Parathyroid adenoma (tissue), 2 donors: ENCODE measurements around the gene RNF222.

Experiments
- H2AFZ ChIP-seq: fragments of 300-600 bp; sonication (generic); one replicate; pipeline ENCODE4 v1.7.0; 2017; ENCODE audit warnings: antibody characterized with exemption, mild to moderate bottlenecking
- H3K27ac ChIP-seq: fragments of 300-600 bp; sonication (generic); one replicate; pipeline ENCODE4 v1.7.0; 2017
- H3K27me3 ChIP-seq: fragments of 300-600 bp; sonication (generic); one replicate; pipeline ENCODE4 v1.7.0; 2017; ENCODE audit warnings: low read length; ENCODE audit not compliant: control insufficient read depth, insufficient read depth
- H3K36me3 ChIP-seq: fragments of 300-600 bp; sonication (generic); one replicate; pipeline ENCODE4 v1.7.0; 2017; ENCODE audit warnings: low read length; ENCODE audit not compliant: control insufficient read depth, insufficient read depth
- H3K4me1 ChIP-seq: fragments of 300-600 bp; sonication (generic); one replicate; pipeline ENCODE4 v1.7.0; 2017; ENCODE audit warnings: control low read depth
- H3K4me2 ChIP-seq: fragments of 300-600 bp; sonication (generic); one replicate; pipeline ENCODE4 v1.7.0; 2017; ENCODE audit warnings: low read length
- H3K4me3 ChIP-seq: fragments of 300-600 bp; sonication (generic); one replicate; pipeline ENCODE4 v1.7.0; 2017; ENCODE audit warnings: low read depth, low read length
- H3K79me2 ChIP-seq: fragments of 300-600 bp; sonication (generic); one replicate; pipeline ENCODE4 v1.7.0; 2017; ENCODE audit warnings: control low read depth
- H3K9ac ChIP-seq: fragments of 300-600 bp; sonication (generic); one replicate; pipeline ENCODE4 v1.7.0; 2017; ENCODE audit warnings: mild to moderate bottlenecking
- H3K9me3 ChIP-seq: fragments of 300-600 bp; sonication (generic); one replicate; pipeline ENCODE4 v1.7.0; 2017; ENCODE audit warnings: low read length; ENCODE audit not compliant: control insufficient read depth
- TF ChIP-seq, protein P1 (sequence below): fragments of 300-600 bp; sonication (generic); IDR thresholded peaks from one replicate; pipeline ENCODE4 v1.7.0; 2017; ENCODE audit warnings: antibody characterized with exemption, mild to moderate bottlenecking
- donor health status: primary hyperparathyroidism.

RNF222 gene

DNA sequence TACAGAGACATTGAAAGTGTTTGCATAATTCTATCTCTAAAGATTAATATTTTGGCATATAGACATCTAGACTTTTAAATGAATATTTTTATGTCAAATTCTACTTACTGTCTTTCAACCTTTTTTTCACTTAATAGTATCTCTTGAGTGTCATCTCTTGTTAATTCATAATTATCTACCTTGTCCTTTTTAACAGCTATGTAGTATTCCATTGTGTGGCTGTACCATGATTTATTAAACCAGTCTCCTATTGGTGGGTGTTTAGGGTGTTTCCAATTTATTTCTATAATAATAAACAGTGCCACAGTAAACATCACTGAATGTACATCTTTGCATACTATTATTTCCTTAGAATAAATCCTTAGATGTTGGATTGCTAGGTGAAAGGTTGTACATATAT, 16.3 kb upstream of the RNF222 start:
- no peaks in the 10 kb centered on the region for H3K36me3 ChIP-seq
- H3K27me3 ChIP-seq: no peaks in the 10 kb centered on the region
- no peaks in the 10 kb centered on the region for H3K79me2 ChIP-seq
- no peaks in the 10 kb centered on the region for H3K9me3 ChIP-seq
- no peak overlapping the region for H2AFZ ChIP-seq
- no peak overlapping the region for H3K9ac ChIP-seq
- TF ChIP-seq, protein P1, sequence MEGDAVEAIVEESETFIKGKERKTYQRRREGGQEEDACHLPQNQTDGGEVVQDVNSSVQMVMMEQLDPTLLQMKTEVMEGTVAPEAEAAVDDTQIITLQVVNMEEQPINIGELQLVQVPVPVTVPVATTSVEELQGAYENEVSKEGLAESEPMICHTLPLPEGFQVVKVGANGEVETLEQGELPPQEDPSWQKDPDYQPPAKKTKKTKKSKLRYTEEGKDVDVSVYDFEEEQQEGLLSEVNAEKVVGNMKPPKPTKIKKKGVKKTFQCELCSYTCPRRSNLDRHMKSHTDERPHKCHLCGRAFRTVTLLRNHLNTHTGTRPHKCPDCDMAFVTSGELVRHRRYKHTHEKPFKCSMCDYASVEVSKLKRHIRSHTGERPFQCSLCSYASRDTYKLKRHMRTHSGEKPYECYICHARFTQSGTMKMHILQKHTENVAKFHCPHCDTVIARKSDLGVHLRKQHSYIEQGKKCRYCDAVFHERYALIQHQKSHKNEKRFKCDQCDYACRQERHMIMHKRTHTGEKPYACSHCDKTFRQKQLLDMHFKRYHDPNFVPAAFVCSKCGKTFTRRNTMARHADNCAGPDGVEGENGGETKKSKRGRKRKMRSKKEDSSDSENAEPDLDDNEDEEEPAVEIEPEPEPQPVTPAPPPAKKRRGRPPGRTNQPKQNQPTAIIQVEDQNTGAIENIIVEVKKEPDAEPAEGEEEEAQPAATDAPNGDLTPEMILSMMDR: no peak
- no peak overlapping the region for H3K4me2 ChIP-seq
- H3K4me3 ChIP-seq: no peak overlapping the region
- H3K27ac ChIP-seq: no peak overlapping the region
- no peaks in the 10 kb centered on the region for H3K4me1 ChIP-seq

DNA sequence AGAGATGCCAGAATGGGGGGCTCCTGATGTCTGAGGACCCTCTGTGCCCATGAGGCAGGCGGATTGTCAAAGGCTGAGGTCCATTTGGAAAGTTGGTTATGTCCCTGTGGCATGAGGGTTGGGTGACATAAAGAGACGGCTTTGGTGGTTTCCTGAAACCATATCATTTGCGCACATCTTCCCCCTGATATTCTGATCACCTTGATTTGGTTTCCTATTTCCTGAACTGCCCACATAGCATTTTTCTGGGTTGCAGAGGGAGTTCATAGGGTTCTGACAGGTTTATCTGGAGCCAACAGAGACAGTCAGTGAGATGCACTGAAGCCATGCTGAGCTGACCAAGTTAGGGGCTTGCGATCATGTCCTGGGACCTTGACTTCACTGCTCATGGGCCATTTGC, 15.7 kb upstream of the RNF222 start:
- H3K4me3 ChIP-seq: no peak overlapping the region
- no peak overlapping the region for H3K9ac ChIP-seq
- no peak overlapping the region for H2AFZ ChIP-seq
- H3K27ac ChIP-seq: no peak overlapping the region
- no peaks in the 10 kb centered on the region for H3K27me3 ChIP-seq
- no peaks in the 10 kb centered on the region for H3K79me2 ChIP-seq
- no peaks in the 10 kb centered on the region for H3K36me3 ChIP-seq
- TF ChIP-seq, protein P1: no peak
- H3K9me3 ChIP-seq: no peaks in the 10 kb centered on the region
- H3K4me2 ChIP-seq: no peak overlapping the region
- no peaks in the 10 kb centered on the region for H3K4me1 ChIP-seq

DNA sequence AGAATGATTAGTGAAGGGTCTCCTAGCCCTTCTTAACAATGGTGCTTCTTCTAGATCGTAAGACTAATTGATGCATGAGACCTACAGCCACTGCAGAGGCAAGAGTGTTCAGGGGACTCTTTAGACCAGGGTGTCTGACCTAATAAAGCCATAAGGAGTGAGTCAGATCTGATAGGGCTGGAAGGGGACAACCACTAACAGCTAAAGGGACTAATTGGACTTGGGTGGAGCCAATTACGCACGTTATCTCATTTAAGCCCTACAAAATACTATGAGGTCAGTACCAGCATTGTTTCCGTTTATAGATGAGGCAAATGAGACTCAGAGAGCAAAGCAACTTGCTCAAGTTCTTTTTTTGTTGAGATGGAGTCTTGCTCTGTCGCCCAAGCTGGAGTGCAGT, 14.5 kb upstream of the RNF222 start:
- TF ChIP-seq, protein P1: no peak
- no peaks in the 10 kb centered on the region for H3K27me3 ChIP-seq
- H3K9ac ChIP-seq: no peak overlapping the region
- no peaks in the 10 kb centered on the region for H3K79me2 ChIP-seq
- no peak overlapping the region for H3K4me2 ChIP-seq
- H3K4me1 ChIP-seq: no peaks in the 10 kb centered on the region
- no peak overlapping the region for H3K27ac ChIP-seq
- H3K4me3 ChIP-seq: no peak overlapping the region
- H3K36me3 ChIP-seq: no peaks in the 10 kb centered on the region
- no peak overlapping the region for H2AFZ ChIP-seq
- H3K9me3 ChIP-seq: no peaks in the 10 kb centered on the region

DNA sequence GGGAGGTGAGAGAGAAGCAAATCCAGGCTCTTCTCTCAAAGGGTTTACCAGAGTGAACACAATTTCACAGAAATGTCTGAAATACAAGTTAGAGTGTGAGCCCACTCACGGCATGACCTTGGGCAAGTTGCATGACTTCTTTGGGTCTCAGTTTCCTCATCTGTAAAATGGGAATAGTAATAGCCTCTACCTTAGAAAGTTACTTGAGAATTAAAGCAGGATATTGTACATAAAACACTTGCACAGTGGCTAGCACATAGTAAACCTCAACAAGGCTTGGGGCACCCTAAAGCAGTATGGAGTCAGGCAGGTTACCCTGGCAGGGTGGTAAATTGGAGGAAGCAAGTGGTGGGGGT, 13.2 kb upstream of the RNF222 start:
- no peaks in the 10 kb centered on the region for H3K9me3 ChIP-seq
- TF ChIP-seq, protein P1: no peak
- no peak overlapping the region for H3K4me2 ChIP-seq
- no peak overlapping the region for H2AFZ ChIP-seq
- H3K79me2 ChIP-seq: no peaks in the 10 kb centered on the region
- H3K4me1 ChIP-seq: no peaks in the 10 kb centered on the region
- H3K9ac ChIP-seq: no peak overlapping the region
- H3K27ac ChIP-seq: no peak overlapping the region
- no peak overlapping the region for H3K4me3 ChIP-seq
- no peaks in the 10 kb centered on the region for H3K27me3 ChIP-seq
- H3K36me3 ChIP-seq: no peaks in the 10 kb centered on the region

DNA sequence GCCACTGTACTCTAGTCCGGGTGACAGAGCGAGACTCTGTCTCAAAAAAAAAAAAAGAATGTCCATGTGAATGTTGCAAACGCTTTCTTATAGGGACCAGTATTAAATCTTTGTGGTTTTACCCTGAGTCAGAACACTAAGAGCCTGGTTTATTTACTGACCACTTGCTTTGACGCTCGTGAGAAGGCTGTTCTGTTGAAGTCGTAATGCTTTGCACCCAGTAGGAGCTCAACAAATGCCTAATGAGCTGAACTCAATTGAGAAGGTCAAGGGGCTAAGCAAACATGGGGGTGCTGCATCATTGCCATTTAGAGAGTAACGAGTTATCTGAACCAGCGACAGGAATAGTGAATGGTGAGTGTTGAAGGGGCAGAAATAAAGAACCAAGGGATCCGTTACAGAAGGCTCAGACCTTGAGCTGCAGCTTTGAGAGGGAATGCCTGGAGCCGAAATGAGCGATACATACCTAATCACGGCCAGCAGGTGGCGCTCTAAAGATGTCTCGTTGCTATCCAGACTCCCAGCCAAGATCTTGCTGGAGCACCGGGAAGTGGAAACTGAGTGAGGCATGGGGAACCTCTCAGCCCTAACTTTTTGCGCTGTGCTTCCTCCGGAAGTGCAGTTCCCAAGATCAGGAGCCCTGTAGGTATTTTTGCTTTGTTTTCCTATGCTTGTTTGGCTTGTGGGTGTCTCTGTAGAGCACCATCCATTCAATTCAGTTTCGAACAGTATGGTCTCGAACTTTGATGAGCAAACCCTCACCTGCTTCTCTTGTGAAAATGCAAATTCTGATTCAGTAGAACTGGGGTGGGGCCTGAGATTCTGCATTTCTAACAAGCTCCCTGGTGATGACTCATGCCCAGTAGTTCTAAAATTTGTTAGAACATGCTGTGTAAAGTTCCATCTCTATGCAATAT, 12.6 kb upstream of the RNF222 start:
- H3K4me1 ChIP-seq: no peaks in the 10 kb centered on the region
- no peak overlapping the region for H3K27ac ChIP-seq
- H3K4me3 ChIP-seq: no peak overlapping the region

More for the DNA sequence above, 12.6 kb upstream of the RNF222 start:
- Histone ChIP-seq H3K9me3 (no peaks in the 10 kb centered on the region), H3K4me2 (no peak overlapping the region), H3K9ac (no peak overlapping the region), H3K36me3 (no peaks in the 10 kb centered on the region), H3K79me2 (no peaks in the 10 kb centered on the region), H2AFZ (peak overlapping the region; percentile 59), H3K27me3 (no peaks in the 10 kb centered on the region)
- TF ChIP-seq, protein P1: peak; percentile 86
